ENCODE data around the gene HLA-F. TPM values are rescaled to one million over a fixed set of nuclear protein-coding genes. Genes with fewer than 3 reads are reported as not detected.

The HLA-F gene
- total RNA-seq, 1 experiment from 2014 or later: 7.6 TPM

DNA sequence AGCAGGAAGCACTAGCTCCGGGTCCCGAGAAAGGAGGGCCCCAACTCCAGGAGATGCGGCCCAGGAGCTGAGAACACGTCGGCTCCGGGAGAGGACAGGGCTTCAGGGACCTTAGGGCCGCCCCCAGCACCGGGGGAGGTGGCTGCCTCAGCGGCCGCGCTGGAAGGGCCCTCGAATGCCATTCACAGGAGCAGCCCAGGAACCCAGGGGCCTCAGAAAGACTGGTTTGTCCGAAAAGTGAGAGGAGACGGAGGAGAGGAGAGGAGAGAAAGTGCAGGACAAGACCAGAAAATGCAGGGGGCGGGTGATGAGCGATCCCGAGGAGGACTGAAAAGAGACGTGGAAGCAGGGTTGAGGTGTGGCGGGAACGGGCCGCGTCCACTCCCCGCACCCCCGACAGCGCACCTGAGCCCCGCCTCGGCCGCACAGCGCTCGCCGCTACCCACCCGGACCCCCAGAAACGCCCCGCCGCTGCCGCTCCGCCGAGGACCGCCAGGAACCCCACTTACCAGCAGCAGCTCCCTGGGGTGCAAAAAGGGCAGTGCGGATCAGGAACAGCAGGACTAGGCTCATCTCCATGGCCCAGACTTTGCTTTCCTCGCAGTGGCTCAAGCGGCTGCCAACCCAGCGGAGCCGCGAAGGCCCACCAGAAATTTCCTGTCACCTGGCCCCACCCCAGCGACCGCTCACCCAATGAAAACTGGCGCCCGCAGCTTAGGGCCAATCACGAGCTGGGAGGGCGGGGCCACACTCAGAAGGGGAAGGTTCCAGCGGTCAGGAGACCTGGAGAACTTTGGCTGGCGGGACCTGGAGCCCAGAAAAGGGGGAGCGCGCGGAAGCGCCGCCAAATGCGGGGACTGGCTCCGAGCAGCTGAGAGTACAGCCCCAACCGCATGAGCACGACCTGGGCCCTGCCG, 25.4 kb downstream of the HLA-F start:
- H3K4me1 ChIP-seq (replicated peaks; ENCODE audit: insufficient read depth): peaks cover 5% of the 10 kb centered on the region; the same call in 1 of the 2 replicates
- H3F3A ChIP-seq (ENCODE audit: insufficient read depth, low read depth): no peaks in the 10 kb centered on the region
- H3K9me3 ChIP-seq (ENCODE audit: insufficient read depth, low read depth): no peaks in the 10 kb centered on the region
- TF ChIP-seq, protein P1, sequence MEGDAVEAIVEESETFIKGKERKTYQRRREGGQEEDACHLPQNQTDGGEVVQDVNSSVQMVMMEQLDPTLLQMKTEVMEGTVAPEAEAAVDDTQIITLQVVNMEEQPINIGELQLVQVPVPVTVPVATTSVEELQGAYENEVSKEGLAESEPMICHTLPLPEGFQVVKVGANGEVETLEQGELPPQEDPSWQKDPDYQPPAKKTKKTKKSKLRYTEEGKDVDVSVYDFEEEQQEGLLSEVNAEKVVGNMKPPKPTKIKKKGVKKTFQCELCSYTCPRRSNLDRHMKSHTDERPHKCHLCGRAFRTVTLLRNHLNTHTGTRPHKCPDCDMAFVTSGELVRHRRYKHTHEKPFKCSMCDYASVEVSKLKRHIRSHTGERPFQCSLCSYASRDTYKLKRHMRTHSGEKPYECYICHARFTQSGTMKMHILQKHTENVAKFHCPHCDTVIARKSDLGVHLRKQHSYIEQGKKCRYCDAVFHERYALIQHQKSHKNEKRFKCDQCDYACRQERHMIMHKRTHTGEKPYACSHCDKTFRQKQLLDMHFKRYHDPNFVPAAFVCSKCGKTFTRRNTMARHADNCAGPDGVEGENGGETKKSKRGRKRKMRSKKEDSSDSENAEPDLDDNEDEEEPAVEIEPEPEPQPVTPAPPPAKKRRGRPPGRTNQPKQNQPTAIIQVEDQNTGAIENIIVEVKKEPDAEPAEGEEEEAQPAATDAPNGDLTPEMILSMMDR (conservative IDR thresholded peaks at IDR 0.05): no peak
- no peak for TF ChIP-seq EZH2 (IDR thresholded peaks at IDR 0.05; ENCODE audit: low read depth)
- no peak overlapping the region for H3K27ac ChIP-seq
- intact Hi-C loops (cut with micrococcal nuclease; ENCODE audit: unreplicated experiment): no loop called here
- no peaks in the 10 kb centered on the region for H3K79me2 ChIP-seq (ENCODE audit: low read depth)
- no peaks in the 10 kb centered on the region for H4K20me1 ChIP-seq (ENCODE audit: insufficient read depth)
- peaks cover 2% of the 10 kb centered on the region; the same call in 1 of the 2 replicates for H3K9me2 ChIP-seq (ENCODE audit: insufficient read depth)
- peak overlapping the region; percentile 80 for H3K4me2 ChIP-seq
- H2AFZ ChIP-seq: peak overlapping the region; percentile 80
- POLR2A ChIA-PET (ENCODE audit: unreplicated experiment): interaction anchor here (0.5 to 0.7 kb wide), 5 partner anchors 42 to 1941 kb away, joined by 3 to 6 read pairs (median 3); a partner anchor contains a TSS
- no peaks in the 10 kb centered on the region for H3K27me3 ChIP-seq (ENCODE audit: insufficient read depth, low read depth)
- peak; percentile 81 to 91 for DNase-seq
- CTCF ChIA-PET: interaction anchor here (1.0 to 2.0 kb wide), 4 partner anchors 11 to 99 kb away, joined by 3 to 8 read pairs (median 5); no protein-coding TSS in a partner anchor
- H3K4me3 ChIP-seq: peak overlapping the region; percentile 56
- BruUV-seq (replicated peaks): no TSS peak
- no peaks in the 10 kb centered on the region for H3K36me3 ChIP-seq (ENCODE audit: low read depth)

DNA sequence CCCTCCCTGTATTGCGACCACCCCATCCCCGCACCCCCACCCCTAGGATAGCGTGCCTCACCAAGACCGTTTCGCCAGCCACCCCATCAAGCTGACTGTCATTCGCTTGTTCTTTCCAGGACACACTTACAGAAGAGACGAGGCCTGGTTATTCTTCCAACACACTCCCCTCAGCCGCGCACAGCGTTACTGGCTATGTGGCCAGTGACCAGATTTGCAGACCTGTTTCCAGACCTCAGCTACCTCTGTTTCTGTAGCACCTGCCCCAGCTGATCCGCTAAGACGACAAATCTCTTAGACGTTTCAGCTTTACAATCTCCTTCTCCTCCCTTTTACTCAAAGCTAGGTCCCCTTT, 26.1 kb downstream of the HLA-F start:
- Histone ChIP-seq H3K27me3 (ENCODE audit: insufficient read depth, low read depth) (no peaks in the 10 kb centered on the region), H2AFZ (no peak overlapping the region; the same call in 1 of the 2 replicates), H3K4me1 (replicated peaks; ENCODE audit: insufficient read depth) (peaks cover 6% of the 10 kb centered on the region; the same call in 1 of the 2 replicates), H3F3A (ENCODE audit: insufficient read depth, low read depth) (no peaks in the 10 kb centered on the region), H4K20me1 (ENCODE audit: insufficient read depth) (no peaks in the 10 kb centered on the region), H3K79me2 (ENCODE audit: low read depth) (no peaks in the 10 kb centered on the region), H3K27ac (no peak overlapping the region), H3K4me3 (peak overlapping the region; percentile 56; the same call in 1 of the 2 replicates), H3K4me2 (peak overlapping the region; percentile 80), H3K36me3 (ENCODE audit: low read depth) (no peaks in the 10 kb centered on the region), H3K9me3 (ENCODE audit: insufficient read depth, low read depth) (no peaks in the 10 kb centered on the region), H3K9me2 (ENCODE audit: insufficient read depth) (peaks cover 2% of the 10 kb centered on the region; the same call in 1 of the 2 replicates)
- DNase-seq: no peak
- intact Hi-C loops (cut with micrococcal nuclease; ENCODE audit: unreplicated experiment): no loop called here
- no TSS peak for BruUV-seq (replicated peaks)
- CTCF ChIA-PET: interaction anchor here (1.0 to 2.0 kb wide), 4 partner anchors 11 to 99 kb away, joined by 3 to 8 read pairs (median 5); no protein-coding TSS in a partner anchor
- TF ChIP-seq EZH2 (IDR thresholded peaks at IDR 0.05; ENCODE audit: low read depth): no peak
- TF ChIP-seq, protein P1 (conservative IDR thresholded peaks at IDR 0.05): no peak
- POLR2A ChIA-PET (ENCODE audit: unreplicated experiment): interaction anchor here (0.5 to 0.7 kb wide), 6 partner anchors 41 to 1942 kb away, joined by 3 to 6 read pairs (median 3); a partner anchor contains a TSS

DNA sequence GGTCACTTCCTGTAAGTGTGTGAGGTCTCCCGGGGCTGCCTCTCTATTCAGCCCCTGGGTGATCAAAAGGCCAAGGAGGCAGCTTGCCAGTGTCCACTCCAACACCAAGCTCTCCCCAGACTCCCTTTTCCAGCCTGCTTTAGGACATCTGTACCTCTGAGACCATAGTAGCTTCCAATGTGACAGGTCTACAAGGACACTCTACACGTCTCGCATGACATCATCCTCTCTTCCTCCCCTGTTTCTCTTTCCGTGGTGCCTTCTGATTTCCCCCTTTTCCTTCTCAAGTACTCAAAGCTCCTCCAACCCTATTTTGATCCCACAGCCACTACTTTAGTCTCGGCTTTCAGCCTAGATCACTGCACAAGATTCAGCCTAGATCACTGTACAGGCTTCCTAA, 26.4 kb downstream of the HLA-F start:
- no peaks in the 10 kb centered on the region for H3F3A ChIP-seq (ENCODE audit: insufficient read depth, low read depth)
- H2AFZ ChIP-seq: no peak overlapping the region
- H3K27me3 ChIP-seq (ENCODE audit: insufficient read depth, low read depth): no peaks in the 10 kb centered on the region
- no TSS peak for BruUV-seq (replicated peaks)
- peak overlapping the region; percentile 80; the same call in 1 of the 2 replicates for H3K4me2 ChIP-seq
- H3K4me3 ChIP-seq: no peak overlapping the region
- DNase-seq: no peak
- TF ChIP-seq EZH2 (IDR thresholded peaks at IDR 0.05; ENCODE audit: low read depth): no peak
- TF ChIP-seq, protein P1 (conservative IDR thresholded peaks at IDR 0.05): no peak
- no peaks in the 10 kb centered on the region for H3K9me3 ChIP-seq (ENCODE audit: insufficient read depth, low read depth)
- ChIA-PET POLR2A (ENCODE audit: unreplicated experiment) (interaction anchor here (0.6 to 0.7 kb wide), 2 partner anchors 55 to 276 kb away, joined by 4 to 5 read pairs; no protein-coding TSS in a partner anchor), CTCF (interaction anchor here (1.0 to 2.0 kb wide), 4 partner anchors 12 to 100 kb away, joined by 3 to 8 read pairs (median 5); no protein-coding TSS in a partner anchor)
- no peaks in the 10 kb centered on the region for H4K20me1 ChIP-seq (ENCODE audit: insufficient read depth)
- no peaks in the 10 kb centered on the region for H3K79me2 ChIP-seq (ENCODE audit: low read depth)
- peaks cover 2% of the 10 kb centered on the region; the same call in 1 of the 2 replicates for H3K9me2 ChIP-seq (ENCODE audit: insufficient read depth)
- H3K4me1 ChIP-seq (replicated peaks; ENCODE audit: insufficient read depth): peaks cover 6% of the 10 kb centered on the region; the same call in 1 of the 2 replicates
- intact Hi-C loops (cut with micrococcal nuclease; ENCODE audit: unreplicated experiment): loop anchor here (5.0 kb wide), 1 partner anchor 83 kb away; no protein-coding TSS in a partner anchor
- H3K27ac ChIP-seq: no peak overlapping the region
- H3K36me3 ChIP-seq (ENCODE audit: low read depth): no peaks in the 10 kb centered on the region
